Ishikawa (cell line): ENCODE results near the gene RTN4IP1.

Experiments used
- EP300 ChIP-seq: IDR thresholded peaks from 2 replicates; pipeline ENCODE4 v1.6.1; 2012; ENCODE audit warnings: borderline replicate concordance
- RAD21 ChIP-seq: IDR thresholded peaks from 2 replicates; pipeline ENCODE4 v1.6.1; 2012; ENCODE audit warnings: low read depth
- TCF12 ChIP-seq: IDR thresholded peaks from 2 replicates; pipeline ENCODE4 v1.6.1; 2012; ENCODE audit warnings: low read depth
- TF ChIP-seq, protein P1 (sequence below): IDR thresholded peaks from 2 replicates; pipeline ENCODE4 v1.6.1; 2012

DNA sequence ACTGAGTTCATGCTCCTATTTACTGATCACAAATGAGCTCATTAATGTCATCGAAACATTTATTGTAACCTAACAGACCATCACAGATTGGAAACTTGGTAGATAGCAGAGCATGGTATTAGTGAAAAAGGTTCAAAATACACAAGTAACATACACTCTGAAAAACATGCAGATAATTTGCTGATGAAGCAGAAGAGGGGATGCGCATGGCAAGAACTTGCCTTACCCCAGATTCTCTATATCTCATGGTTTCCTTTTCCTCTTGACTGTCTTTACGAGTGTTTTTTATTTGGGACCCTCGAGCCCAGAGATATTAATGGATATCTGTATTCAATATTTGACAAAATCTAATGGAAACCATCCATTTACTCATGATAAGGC, 37.7 kb upstream of the RTN4IP1 start:
- no peak for TF ChIP-seq EP300
- TF ChIP-seq, protein P1, sequence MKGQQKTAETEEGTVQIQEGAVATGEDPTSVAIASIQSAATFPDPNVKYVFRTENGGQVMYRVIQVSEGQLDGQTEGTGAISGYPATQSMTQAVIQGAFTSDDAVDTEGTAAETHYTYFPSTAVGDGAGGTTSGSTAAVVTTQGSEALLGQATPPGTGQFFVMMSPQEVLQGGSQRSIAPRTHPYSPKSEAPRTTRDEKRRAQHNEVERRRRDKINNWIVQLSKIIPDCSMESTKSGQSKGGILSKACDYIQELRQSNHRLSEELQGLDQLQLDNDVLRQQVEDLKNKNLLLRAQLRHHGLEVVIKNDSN: no peak
- TF ChIP-seq RAD21: no peak
- no peak for TF ChIP-seq TCF12
